T1000 (cell line): ENCODE measurements around the gene CS.
A peak's percentile ranks its signal among the peaks of the same experiment; 100 is the strongest.
"Not testable (repeated sequence)": the region's sequence is repeated elsewhere in the genome, so short reads cannot be mapped to it uniquely, and the experiment has no call there.

ENCODE experiments used
- DNase-seq: peaks from one replicate; lab custom pipeline; 2025; ENCODE audit warnings: mixed read lengths; lab: John Stamatoyannopoulos, UW

CS gene

DNA sequence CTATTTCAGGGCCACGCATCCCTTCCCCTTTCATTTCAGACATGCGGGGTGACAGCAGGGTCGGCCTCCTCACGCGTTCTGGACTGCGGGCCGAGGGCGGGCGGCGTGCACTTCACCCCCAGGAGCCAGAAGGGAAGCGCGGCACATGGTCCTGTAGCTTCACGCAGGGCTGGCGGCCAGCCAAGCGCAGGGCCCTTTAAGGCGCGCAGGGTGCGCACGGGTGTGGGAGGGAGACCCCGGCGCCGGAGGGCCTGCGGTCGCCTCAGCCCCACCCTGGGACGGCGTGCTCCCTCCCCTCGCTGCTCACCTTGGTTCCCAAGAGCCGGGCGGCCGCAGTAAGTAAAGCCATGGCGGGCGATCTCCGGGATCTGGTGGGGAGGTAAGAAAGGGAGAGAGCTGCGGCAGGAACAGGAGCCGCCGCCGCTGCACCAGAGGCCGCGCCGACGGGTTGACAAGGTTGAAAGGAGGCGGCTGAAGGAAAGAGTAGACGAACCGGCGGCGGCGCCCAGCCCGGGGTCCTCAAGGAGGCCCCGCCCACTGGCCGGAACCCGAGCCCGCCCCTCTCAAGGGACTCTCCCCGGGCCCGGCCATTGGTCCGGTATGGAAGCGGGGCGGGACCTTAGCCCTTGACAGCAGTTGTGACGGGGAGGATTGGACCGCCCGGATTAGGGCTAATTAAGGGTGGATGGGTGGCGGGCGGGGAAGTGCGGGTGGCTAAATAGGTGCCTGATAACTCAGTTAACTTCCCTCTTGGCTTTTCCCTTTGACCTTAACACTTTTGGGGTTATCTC, at the start of gene CS:
TSS of gene CS (minus strand) at position 478 of the 791 bp plus-strand sequence. CDS start at position 349, 129 bp downstream.
- DNase-seq = peak; percentile 97

DNA sequence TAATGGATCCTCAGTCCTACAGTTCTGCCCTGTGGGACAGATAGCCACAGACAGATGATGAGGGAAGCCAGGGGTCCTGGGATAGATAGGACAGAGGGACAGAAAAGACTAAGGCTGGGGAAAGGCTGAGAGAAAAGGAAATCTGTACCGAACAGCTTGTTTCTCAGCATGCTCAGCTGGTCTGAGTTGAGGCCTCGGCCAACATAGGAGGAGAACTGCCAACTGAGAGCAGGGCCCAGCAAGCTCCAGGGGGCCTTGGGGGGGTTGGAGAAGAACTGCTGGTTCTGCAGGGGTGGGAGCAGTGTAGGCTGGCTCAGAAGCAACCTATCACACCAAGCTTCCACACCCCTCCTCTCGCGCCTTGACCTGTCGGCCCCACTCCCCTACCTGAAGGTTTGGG, 48.6 kb upstream of the CS start:
- no peak for DNase-seq

DNA sequence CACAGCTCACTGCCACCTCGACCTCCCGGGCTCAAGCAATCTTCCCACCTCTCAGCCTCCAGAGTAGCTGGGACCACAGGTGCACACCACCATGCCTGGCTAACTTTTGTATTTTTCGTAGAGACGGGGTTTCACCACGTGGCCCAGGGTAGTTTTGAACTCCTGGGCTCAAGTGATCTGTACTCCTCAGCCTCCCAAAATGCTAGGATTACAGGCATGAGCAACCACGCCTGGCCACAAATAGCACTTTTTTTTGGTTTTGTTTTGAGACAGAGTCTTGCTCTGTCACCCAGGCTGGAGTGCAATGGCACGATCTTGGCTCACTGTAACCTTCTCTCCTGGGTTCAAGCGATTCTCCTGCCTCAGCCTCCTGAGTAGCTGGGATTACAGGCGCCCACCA, 47.1 kb upstream of the CS start:
- not testable (repeated sequence) for DNase-seq

DNA sequence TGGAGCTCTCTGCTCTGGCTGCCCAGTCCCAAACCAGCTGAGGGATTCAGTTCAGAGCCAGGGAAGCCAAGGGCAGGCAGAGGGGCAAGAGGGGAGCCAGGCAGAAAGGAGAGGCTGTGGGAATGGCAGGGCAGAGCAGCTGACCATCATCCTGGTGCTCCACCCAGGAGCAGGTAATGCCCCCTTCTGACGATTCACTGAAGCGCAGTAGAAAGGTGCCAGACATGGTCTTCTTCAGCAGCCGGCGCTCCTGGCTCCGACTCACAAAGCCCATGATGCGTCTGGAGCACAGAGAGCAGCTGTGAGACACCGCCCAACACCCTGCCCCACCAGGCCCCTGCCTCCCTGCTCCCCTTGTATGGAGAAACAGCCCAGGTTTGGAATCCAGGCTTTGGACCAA, 46.5 kb upstream of the CS start:
- DNase-seq = no peak

DNA sequence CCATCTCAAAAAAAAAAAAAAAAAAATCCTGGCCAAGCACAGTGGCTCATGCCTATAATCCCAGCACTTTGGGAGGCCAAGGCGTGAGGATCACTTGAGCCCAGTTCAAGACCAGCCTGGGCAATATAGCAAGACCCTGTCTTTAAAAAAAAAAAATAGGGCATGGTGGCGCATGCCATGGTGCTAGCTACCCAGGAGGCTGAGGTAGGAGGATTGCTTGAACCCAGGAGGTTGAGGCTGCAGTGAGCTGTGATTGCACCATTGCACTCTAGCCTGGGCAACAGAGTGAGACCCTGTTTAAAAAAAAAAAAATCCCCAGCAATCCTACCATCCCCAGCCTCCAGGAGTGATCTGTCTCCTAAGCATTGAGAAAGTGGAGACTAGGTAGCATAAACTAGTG, 42.2 kb upstream of the CS start:
- DNase-seq = not testable (repeated sequence)

DNA sequence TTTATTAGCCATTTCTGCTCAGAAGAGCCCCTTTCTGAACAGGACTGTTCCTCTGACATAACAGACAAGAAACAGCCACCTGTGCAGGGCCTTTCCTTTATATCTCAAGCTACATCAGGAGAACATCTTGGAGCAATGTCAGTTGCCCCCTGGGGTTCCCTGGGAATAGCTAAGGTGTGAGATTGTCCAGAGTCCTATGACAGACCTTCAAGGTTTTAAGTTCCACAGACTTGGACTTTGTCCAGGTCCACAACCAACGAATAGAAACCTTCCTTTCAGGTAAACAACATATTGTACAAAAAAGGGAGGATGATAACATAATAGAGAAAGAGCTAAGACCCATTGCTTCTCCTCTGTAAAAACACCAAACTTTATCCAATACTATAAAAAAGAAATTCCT, 41.5 kb upstream of the CS start:
- no peak for DNase-seq

DNA sequence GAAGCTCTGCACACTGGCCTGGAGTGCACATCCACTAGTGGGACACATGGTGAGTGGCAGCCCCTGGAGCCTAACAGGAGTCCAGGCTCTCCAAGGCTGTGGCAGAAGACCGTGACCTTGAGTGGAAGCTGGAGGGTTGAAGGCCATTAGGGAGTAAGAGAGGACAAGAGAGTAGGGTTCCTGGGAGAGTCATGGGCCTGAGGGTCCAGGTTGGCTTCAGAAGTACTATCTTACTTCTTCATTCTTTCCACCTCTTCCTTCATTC, 39.0 kb upstream of the CS start:
- DNase-seq = no peak

DNA sequence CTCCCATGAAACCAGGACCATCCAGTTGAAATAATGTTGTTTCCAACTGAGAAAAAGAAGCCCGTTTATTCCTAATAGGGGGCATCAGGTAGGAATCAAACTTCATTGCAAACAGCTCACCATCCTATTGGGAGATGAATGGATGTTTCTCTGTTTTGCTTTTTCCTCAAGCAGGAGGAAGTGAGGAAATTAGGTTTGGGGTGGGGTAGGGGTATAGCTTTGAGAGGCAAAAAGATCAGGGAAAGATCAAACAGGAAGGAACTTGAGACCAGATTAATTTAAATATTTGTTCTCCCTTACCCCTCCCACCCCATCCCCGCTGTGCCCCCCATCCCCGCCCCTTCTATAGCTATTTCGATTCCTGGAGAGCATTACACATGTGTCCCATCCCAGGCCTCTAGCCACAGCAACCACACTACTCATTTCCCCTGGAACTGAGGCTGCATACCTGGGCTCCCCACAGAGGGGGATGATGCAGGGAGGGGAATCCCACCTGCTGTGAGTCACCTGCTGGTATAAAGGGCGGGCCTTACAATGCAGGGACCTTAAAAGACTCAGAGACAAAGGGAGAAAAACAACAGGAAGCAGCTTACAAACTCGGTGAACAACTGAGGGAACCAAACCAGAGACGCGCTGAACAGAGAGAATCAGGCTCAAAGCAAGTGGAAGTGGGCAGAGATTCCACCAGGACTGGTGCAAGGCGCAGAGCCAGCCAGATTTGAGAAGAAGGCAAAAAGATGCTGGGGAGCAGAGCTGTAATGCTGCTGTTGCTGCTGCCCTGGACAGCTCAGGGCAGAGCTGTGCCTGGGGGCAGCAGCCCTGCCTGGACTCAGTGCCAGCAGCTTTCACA, 38.4 kb upstream of the CS start, which contains the start of gene IL23A:
TSS of gene IL23A (plus strand) at position 577 of the 850 bp plus-strand sequence. CDS start at position 738, 161 bp downstream.
- DNase-seq = no peak

DNA sequence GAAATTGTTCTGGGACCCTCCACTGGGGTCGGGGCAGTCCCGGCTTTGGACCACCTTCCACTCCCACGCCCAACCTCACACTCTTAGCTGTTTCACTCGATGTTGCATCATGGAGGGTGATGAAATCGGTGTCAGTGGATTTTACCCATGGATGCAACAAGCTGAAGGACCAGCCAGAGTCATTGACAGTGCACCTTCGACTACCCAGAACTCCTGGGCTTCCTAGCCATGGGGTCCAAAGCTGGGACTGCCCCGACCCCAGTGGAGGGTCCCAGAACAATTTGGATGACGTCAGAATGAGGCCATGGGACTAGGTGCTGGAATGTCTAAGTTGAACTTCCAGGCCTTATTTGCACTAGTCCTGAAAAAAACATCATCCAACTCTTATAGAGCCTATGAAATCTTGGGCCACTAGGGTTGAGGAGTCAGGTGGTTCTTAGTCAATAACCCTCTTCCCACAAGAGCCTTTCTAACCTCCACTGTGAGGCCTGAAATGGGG, 37.7 kb upstream of the CS start:
- DNase-seq = no peak

DNA sequence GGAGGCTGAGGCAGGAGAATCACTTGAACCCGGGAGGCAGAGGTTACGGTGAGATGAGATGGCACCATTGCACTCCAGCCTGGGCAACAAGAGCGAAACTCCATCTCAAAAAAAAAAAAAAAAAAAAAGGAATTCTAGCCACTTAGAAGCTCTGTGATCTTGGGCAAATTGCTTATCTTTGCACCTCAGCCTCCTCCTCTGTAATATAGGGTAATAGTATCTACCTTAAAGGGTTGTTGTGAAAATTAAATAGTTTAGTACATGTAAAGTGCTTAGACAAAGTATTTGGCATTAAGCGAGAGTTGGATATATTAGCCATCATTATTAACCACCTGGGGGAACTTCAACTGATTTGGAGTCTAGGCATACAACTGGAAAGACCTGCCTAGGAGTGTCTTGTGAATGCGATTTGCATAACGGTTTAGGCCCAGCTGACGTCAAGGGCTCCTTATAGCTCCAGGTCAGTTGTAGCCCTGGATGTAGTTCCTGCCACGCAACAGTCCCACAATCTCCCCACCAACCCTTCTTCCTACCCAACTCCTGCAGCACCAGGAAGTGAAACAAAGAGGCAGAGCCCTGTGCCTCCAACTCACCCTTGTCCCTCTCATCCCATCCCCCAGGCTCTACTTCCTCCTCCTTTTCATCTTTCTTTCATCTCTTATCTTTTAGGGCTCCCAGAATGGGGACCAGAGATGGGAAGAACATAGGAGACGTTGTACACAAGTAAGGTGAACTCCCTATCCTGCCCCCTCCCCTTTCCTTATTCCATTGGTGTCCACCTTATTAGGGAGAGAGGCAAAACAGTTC, 36.4 kb upstream of the CS start:
- DNase-seq = no peak

DNA sequence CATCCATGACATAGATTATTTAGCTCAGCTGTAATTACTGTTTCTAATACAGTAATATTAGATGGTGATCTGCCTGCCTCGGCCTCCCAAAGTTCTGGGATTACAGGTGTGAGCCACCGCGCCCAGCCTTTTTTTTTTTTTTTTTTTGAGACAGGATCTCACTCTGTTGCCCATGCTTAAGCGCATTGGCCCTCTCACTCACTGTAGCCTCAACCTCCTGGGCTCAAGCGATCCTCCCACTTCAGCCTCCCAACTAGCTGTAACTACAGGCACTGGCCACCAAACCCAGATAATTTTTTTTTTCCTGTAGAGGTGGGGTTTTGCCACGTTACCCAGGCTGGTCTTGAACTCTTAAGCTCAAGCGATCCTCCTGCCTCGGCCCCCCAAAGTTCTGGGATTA, 35.4 kb upstream of the CS start:
- not testable (repeated sequence) for DNase-seq

DNA sequence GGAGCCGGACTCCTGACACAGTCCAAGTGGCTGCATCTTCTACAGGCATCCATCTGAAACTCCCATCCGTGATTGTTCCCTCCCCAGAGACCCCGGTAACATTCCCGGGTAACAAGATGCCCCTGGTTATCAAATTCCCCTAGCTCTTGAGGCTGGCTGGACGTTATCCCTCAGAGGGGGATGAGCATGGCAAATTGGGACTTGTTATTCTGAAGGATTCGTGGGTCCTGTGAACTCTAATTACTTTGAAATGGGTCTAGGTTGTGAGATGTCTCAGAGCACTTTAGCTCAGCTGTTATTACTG, 34.3 kb upstream of the CS start:
- DNase-seq = no peak

DNA sequence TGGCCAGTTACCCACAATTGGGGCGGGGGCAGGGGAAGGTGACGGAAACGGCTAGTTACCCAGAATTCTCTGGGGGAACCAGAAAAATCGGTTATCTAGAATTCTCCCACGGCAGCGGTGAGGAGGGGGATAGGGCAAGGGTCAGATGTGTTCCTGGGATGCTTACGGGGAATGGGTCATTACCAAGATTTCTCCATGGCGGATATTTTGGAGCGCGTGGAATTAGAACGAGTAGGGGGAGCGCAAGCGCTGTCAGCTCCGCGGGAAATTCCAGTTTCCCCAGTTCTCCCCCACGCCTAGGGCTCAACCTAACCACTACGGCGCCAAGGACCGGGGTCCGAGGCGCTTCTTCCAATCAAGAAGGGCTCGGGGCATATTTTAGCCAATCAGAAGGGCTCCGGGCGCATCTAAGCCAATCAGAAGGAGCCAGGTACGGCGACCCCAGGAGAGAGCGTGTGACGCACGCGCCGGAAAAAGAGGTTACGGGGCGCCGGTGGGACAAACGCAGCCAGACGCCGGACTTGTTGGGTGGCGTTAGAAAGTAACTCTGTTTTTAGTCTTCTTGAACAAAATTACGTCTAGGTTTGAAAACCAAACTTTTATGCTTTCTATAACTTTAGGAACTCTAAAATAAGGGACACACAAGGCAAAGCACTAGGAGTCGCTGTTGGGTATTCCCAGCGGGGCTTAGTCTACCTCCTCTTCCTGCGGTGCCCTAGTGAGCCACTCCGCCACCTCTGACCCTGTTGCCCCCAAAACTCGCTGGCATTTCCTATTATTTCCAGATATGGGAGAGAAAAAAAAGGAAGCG, 33.8 kb upstream of the CS start, which contains the start of gene PAN2:
TSS of gene PAN2 (minus strand) at position 322 of the 811 bp plus-strand sequence. CDS start 906 bp downstream, outside the sequence.
- DNase-seq = peak; percentile 89

DNA sequence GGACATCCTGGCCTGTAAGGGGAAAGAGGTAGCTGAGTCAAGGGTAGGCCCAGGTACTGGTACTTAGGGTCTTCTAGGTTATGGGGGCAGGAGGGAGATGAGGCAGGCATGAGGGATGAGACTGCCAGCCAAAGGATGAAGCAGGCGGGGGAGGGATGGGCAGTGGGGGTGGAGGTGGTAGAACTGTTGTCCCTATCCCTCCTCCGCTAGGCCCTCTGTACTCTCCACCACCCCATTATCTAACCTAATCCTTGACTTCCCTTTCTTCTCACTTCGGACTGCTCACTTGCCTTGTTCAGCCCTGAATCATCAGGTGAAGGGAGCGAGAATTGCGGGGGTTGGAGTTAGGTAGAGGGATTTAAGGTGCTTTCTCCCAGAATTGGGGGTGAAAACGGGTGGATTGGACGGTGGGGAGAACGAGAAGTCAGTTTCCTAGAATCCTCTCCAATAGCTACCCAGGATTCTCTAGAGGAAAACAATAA, 33.1 kb upstream of the CS start:
- DNase-seq = no peak

DNA sequence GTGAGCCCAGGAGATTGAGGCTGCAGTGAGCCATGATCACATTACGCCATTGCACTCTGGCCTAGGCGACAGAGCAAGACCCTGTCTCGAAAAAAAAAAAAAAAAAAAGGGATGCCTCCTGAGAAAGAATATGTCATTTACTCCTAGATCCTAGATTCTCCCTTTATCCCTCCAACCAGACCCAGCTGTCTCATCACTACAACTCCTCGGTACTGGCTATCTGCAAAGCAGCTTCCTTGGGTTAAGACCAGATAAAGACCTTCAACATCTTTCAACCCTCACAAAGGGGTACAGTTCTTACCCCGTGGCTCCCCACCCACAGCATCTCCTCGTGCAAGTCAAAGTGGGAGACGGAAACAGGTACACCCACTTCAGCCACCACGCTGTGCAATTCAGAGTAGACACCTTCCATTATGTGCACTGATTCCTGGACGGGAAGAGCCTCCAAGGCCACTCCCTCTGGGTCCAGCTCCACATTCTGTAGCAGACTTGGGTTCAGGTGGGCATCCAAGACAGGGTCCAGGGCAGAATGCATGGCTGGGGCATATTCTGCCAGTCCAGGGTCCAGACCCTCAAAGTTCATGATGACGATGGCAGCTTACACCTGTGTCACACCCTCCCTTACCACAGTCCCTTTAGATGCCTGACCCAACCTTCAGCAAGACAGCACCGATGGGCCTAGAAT, 32.5 kb upstream of the CS start:
- DNase-seq = no peak

DNA sequence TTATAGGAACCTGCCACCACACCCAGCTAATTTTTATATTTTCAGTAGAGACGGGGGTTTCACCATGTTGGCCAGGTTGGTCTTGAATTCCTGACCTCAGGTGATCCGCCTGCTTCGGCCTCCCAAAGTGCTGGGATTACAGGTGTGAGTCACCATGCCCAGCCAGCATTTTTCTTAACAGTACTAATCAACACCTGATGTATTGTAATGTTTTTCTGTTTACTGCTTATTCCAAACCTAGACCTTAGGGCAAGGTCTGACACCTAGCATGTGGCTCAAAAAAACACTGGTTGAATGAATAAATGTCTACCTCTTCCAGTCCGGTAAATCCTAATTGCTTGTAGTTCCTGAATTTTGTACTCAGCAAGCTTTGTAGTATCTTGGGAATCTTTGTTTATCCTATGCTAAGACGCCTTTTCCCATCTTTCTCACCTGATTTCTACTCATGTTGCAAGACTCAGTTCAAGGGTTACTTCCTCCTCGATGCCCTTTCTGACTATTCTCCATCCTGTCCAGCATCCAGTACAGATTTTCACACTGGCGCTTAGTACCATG, 30.9 kb upstream of the CS start:
- no peak for DNase-seq

DNA sequence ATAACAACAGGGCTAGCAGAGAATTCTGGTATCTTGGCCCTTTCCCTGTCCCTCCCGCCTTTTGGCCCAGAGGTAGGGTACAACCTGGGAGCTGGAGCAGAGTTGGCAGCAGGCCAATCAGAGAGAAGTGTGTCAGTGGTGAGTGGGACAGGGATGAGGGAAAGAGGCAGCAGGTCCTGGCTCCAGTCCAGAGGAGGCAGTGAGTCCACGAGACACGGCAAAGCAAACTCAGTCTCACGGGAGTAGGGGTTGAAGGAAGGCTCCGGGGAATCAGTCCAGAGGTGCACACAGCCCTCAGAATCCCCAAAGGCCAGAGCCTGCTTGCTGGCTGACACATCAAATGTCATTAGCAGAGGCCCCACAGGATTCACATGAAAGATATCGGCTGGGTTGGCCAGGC, 26.4 kb upstream of the CS start:
- DNase-seq = no peak

DNA sequence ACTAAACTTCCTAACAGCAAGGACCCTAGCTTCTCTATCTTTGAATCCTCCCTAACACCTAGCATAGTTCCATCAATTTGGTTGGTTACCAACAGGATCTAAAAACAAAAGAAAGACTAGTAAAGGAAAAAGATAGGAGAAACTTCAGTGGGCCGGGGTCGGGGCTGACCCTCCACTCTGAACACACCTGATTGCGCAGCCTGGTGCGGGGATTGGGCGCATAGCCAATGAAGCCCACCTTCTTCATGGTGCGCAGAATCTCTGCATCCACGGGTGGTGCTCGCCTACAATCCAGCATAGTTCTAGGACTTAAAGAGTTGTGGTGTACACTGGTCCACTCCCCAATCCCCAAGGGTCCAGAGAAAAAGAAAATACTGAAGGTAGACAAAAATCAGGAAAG, 26.0 kb upstream of the CS start:
- DNase-seq = no peak

DNA sequence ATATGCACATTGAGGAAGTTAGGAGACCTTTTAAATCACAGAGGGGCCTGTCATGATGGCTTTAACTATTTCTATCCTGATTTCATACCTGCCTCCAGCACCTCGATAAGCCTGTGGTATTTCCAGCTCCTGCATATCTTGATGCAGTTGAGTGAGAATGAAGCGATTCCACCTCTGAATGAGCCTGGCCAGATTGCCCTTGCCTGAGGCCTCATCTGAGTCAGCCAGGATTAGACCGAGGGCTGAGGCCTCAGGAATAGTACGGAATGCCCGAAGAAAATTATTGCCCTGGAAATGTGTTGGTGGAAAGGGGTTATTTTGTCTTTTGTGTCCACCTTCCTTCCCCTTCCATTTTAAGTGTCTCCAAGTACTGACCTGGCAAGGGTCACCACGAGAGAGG, 24.1 kb upstream of the CS start:
- DNase-seq = no peak

DNA sequence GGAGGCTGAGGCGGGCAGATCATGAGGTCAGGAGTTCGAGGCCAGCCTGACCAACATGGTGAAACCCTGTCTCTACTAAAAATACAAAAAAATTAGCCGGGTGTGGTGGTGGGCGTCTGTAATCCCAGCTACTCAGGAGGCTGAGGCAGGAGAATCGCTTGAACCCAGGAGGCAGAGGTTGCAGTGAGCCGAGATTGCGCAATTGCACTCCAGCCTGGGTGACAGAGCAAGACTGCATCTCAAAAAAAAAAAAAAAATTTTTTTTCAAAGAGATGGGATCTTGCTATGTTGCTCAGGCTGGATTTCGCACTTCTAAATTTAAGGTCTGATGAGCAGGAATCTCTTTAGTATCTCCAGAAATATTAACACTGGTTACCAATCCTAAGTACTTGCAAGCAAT, 21.5 kb upstream of the CS start:
- not testable (repeated sequence) for DNase-seq
